IPS-20b (cell line): ENCODE measurements around the gene CACNG6.
"Not testable (repeated sequence)": the region's sequence is repeated elsewhere in the genome, so short reads cannot be mapped to it uniquely, and the experiment has no call there.

Experiments used
- H3K27ac ChIP-seq: one replicate; pipeline ENCODE4 v1.5.1; 2013; ENCODE audit warnings: low read length
- H3K27me3 ChIP-seq: 2 replicates; pipeline ENCODE4 v1.6.1; 2013; ENCODE audit warnings: mild to moderate bottlenecking, low read length, inconsistent platforms; ENCODE audit not compliant: insufficient read depth
- H3K36me3 ChIP-seq: 2 replicates; pipeline ENCODE4 v1.6.1; 2013; ENCODE audit warnings: low read depth, mild to moderate bottlenecking, inconsistent platforms, low read length, moderate library complexity; ENCODE audit not compliant: insufficient read depth
- H3K4me1 ChIP-seq: 2 replicates; pipeline ENCODE4 v1.6.1; 2013; ENCODE audit warnings: mild to moderate bottlenecking, control low read depth, inconsistent platforms, low read length, moderate library complexity; ENCODE audit not compliant: insufficient read depth
- H3K4me3 ChIP-seq: 2 replicates; pipeline ENCODE4 v1.5.1; 2013; ENCODE audit warnings: mild to moderate bottlenecking, low read length, inconsistent platforms
- H3K9ac ChIP-seq: 2 replicates; pipeline ENCODE4 v1.6.1; 2013; ENCODE audit warnings: low read depth, mild to moderate bottlenecking, inconsistent platforms, low read length, moderate library complexity
- H3K9me3 ChIP-seq: 2 replicates; pipeline ENCODE4 v1.6.1; 2013; ENCODE audit warnings: mild to moderate bottlenecking, low read depth, low read length, inconsistent platforms; ENCODE audit not compliant: insufficient read depth

Gene CACNG6

GRCh38 chr19:53991224-53992113 is at the start of gene CACNG6:
TSS of gene CACNG6 (plus strand) at chr19:53991637. CDS start at chr19:53992878, 1,241 bp downstream.
- peak within 1 kb of the TSS; percentile 51; the same call in 1 of the 2 replicates for H3K9ac ChIP-seq
- peaks cover 68% of the 10 kb centered on the region for H3K27me3 ChIP-seq
- peak within 1 kb of the TSS; percentile 56; the same call in 1 of the 2 replicates for H3K4me3 ChIP-seq
- H3K36me3 ChIP-seq = no peaks in the 10 kb centered on the region
- no peaks in the 10 kb centered on the region for H3K9me3 ChIP-seq
- no peak within 1 kb of the TSS for H3K27ac ChIP-seq
- no peaks in the 10 kb centered on the region for H3K4me1 ChIP-seq

- H3K36me3 ChIP-seq = no peaks in the 10 kb centered on the region
- peaks cover 5% of the 10 kb centered on the region; the same call in 1 of the 2 replicates for H3K4me1 ChIP-seq
- peaks cover 15% of the 10 kb centered on the region for H3K27me3 ChIP-seq
- peak overlapping the region; percentile 25 for H3K27ac ChIP-seq
- H3K9me3 ChIP-seq = no peaks in the 10 kb centered on the region
- peak overlapping the region; percentile 83 for H3K9ac ChIP-seq
- H3K4me3 ChIP-seq = peak overlapping the region; percentile 95
Observed at GRCh38 chr19:53942001-53942786, 49.2 kb upstream of the CACNG6 start.

GRCh38 chr19:53944416-53944815 is 47.0 kb upstream of the CACNG6 start:
- Histone ChIP-seq H3K4me3 (no peak overlapping the region), H3K27me3 (peaks cover 15% of the 10 kb centered on the region), H3K9ac (no peak overlapping the region)

GRCh38 chr19:53944933-53945332 is 46.5 kb upstream of the CACNG6 start:
- peaks cover 5% of the 10 kb centered on the region; the same call in 1 of the 2 replicates for H3K4me1 ChIP-seq
- H3K4me3 ChIP-seq = no peak overlapping the region; the same call in 1 of the 2 replicates
- H3K9me3 ChIP-seq = no peaks in the 10 kb centered on the region
- no peak overlapping the region for H3K27ac ChIP-seq
- no peaks in the 10 kb centered on the region for H3K36me3 ChIP-seq
- H3K9ac ChIP-seq = no peak overlapping the region
- H3K27me3 ChIP-seq = peaks cover 15% of the 10 kb centered on the region

More at GRCh38 chr19:53944416-53944815, 47.0 kb upstream of the CACNG6 start:
- Histone ChIP-seq H3K36me3 (no peaks in the 10 kb centered on the region), H3K4me1 (peaks cover 5% of the 10 kb centered on the region; the same call in 1 of the 2 replicates), H3K9me3 (no peaks in the 10 kb centered on the region), H3K27ac (no peak overlapping the region)

- peaks cover 5% of the 10 kb centered on the region; the same call in 1 of the 2 replicates for H3K4me1 ChIP-seq
- peak overlapping the region; percentile 2; the same call in 1 of the 2 replicates for H3K9ac ChIP-seq
- no peaks in the 10 kb centered on the region for H3K36me3 ChIP-seq
- H3K27me3 ChIP-seq = peaks cover 15% of the 10 kb centered on the region
- H3K9me3 ChIP-seq = no peaks in the 10 kb centered on the region
- peak overlapping the region; percentile 54 for H3K4me3 ChIP-seq
- H3K27ac ChIP-seq = no peak overlapping the region
Observed at GRCh38 chr19:53945441-53945840, 46.0 kb upstream of the CACNG6 start.

GRCh38 chr19:53945998-53946397 is 45.4 kb upstream of the CACNG6 start:
- no peaks in the 10 kb centered on the region for H3K36me3 ChIP-seq
- H3K4me1 ChIP-seq = peaks cover 5% of the 10 kb centered on the region; the same call in 1 of the 2 replicates
- H3K4me3 ChIP-seq = peak overlapping the region; percentile 54
- H3K27ac ChIP-seq = no peak overlapping the region
- no peaks in the 10 kb centered on the region for H3K9me3 ChIP-seq
- H3K27me3 ChIP-seq = peaks cover 15% of the 10 kb centered on the region
- peak overlapping the region; percentile 2; the same call in 1 of the 2 replicates for H3K9ac ChIP-seq

- no peak overlapping the region; the same call in 1 of the 2 replicates for H3K9ac ChIP-seq
- H3K36me3 ChIP-seq = no peaks in the 10 kb centered on the region
- H3K4me3 ChIP-seq = no peak overlapping the region
- H3K27me3 ChIP-seq = peaks cover 5% of the 10 kb centered on the region; the same call in 1 of the 2 replicates
- H3K27ac ChIP-seq = no peak overlapping the region
- H3K9me3 ChIP-seq = no peaks in the 10 kb centered on the region
- peaks cover 5% of the 10 kb centered on the region; the same call in 1 of the 2 replicates for H3K4me1 ChIP-seq
Observed at GRCh38 chr19:53947624-53948023, 43.8 kb upstream of the CACNG6 start.

GRCh38 chr19:53948611-53949010 is 42.8 kb upstream of the CACNG6 start:
- H3K4me3 ChIP-seq, H3K27me3 ChIP-seq, H3K36me3 ChIP-seq, H3K9me3 ChIP-seq, H3K9ac ChIP-seq, H3K27ac ChIP-seq, H3K4me1 ChIP-seq: not testable (repeated sequence)

GRCh38 chr19:53951436-53951835 is 40.0 kb upstream of the CACNG6 start:
- no peaks in the 10 kb centered on the region for H3K9me3 ChIP-seq
- H3K27me3 ChIP-seq = no peaks in the 10 kb centered on the region; the same call in 1 of the 2 replicates
- no peak overlapping the region for H3K27ac ChIP-seq
- H3K4me1 ChIP-seq = peaks cover 3% of the 10 kb centered on the region; the same call in 1 of the 2 replicates
- no peak overlapping the region for H3K9ac ChIP-seq
- H3K4me3 ChIP-seq = no peak overlapping the region
- H3K36me3 ChIP-seq = no peaks in the 10 kb centered on the region

GRCh38 chr19:53951947-53952346 is 39.5 kb upstream of the CACNG6 start:
- H3K4me1 ChIP-seq = peaks cover 6% of the 10 kb centered on the region; the same call in 1 of the 2 replicates
- H3K9ac ChIP-seq = no peak overlapping the region
- H3K4me3 ChIP-seq = no peak overlapping the region
- H3K27ac ChIP-seq = no peak overlapping the region
- H3K27me3 ChIP-seq = no peaks in the 10 kb centered on the region; the same call in 1 of the 2 replicates
- H3K9me3 ChIP-seq = no peaks in the 10 kb centered on the region
- no peaks in the 10 kb centered on the region for H3K36me3 ChIP-seq

- Histone ChIP-seq H3K9me3 (no peaks in the 10 kb centered on the region), H3K36me3 (no peaks in the 10 kb centered on the region), H3K27ac (no peak overlapping the region), H3K4me3 (no peak overlapping the region), H3K27me3 (peaks cover 11% of the 10 kb centered on the region; the same call in 1 of the 2 replicates), H3K9ac (no peak overlapping the region), H3K4me1 (peaks cover 14% of the 10 kb centered on the region; the same call in 1 of the 2 replicates)
Observed at GRCh38 chr19:53953383-53953782, 38.1 kb upstream of the CACNG6 start.
